Stimulated activated naive B cell treated with anti-CD40 and anti-IgM and Interleukin-4, amounts not matched to agents 10 μg/mL and 1 μg/mL and 100 μg/mL, for 72 hours (primary cell): ENCODE measurements around the gene CNTN4.

Experiments
- ATAC-seq, 2 donors: fragments of 150-1000 bp; cut with Tn5 transposase; replicated peaks; 2 replicates each; pipeline ENCODE4 v1.10.0; 2021; ENCODE audit warnings: moderate library complexity in 1 of 2
- DNase-seq: peaks from one replicate; pipeline ENCODE4 v3.0.0; 2021
- H3K27ac Mint-ChIP-seq: one replicate; pipeline ENCODE4 v1.8.0; 2022; ENCODE audit warnings: mild to moderate bottlenecking, mixed read lengths
- H3K27me3 Mint-ChIP-seq, 2 donors: one replicate each; pipeline ENCODE4 v1.8.0; 2022; ENCODE audit warnings: mixed read lengths in 2 of 2
- H3K36me3 Mint-ChIP-seq, 2 donors: one replicate each; pipeline ENCODE4 v1.8.0; 2022; ENCODE audit warnings: mixed read lengths in 2 of 2, mild to moderate bottlenecking in 1 of 2
- H3K4me1 Mint-ChIP-seq, 2 donors: one replicate each; pipeline ENCODE4 v1.8.0; 2022; ENCODE audit warnings: mixed read lengths in 2 of 2, mild to moderate bottlenecking in 1 of 2
- H3K4me3 Mint-ChIP-seq, 2 donors: one replicate each; pipeline ENCODE4 v1.8.0; 2022; ENCODE audit warnings: mild to moderate bottlenecking in 2 of 2, mixed read lengths in 2 of 2, moderate library complexity in 1 of 2
- H3K9me3 Mint-ChIP-seq, 2 donors: one replicate each; pipeline ENCODE4 v1.8.0; 2022; ENCODE audit warnings: mixed read lengths in 2 of 2, mild to moderate bottlenecking in 1 of 2

Gene CNTN4

GRCh38 chr3:2554656-2555055 is 456.0 kb downstream of the CNTN4 start:
- ATAC-seq = no peak

GRCh38 chr3:2558796-2559195 is 460.1 kb downstream of the CNTN4 start:
- Mint-ChIP-seq H3K27me3 (no peaks in the 10 kb centered on the region), H3K9me3 (no peaks in the 10 kb centered on the region), H3K4me3 (no peak overlapping the region), H3K27ac (no peak overlapping the region), H3K4me1 (no peaks in the 10 kb centered on the region), H3K36me3 (no peaks in the 10 kb centered on the region)
- ATAC-seq (no peak), DNase-seq (no peak)

More at GRCh38 chr3:2554656-2555055, 456.0 kb downstream of the CNTN4 start:
- H3K4me3 Mint-ChIP-seq = no peak overlapping the region
- DNase-seq = no peak
- peaks cover 0 to 1% of the 10 kb centered on the region in 2 donors for H3K36me3 Mint-ChIP-seq
- H3K9me3 Mint-ChIP-seq = peaks cover 0 to 4% of the 10 kb centered on the region in 2 donors
- H3K27ac Mint-ChIP-seq = no peak overlapping the region
- H3K4me1 Mint-ChIP-seq = no peaks in the 10 kb centered on the region
- H3K27me3 Mint-ChIP-seq = no peaks in the 10 kb centered on the region

GRCh38 chr3:2567451-2567850 is 468.8 kb downstream of the CNTN4 start:
- H3K27me3 Mint-ChIP-seq = no peaks in the 10 kb centered on the region
- H3K9me3 Mint-ChIP-seq = peaks cover 0 to 6% of the 10 kb centered on the region in 2 donors
- no peak for ATAC-seq

GRCh38 chr3:2568156-2568555 is 469.5 kb downstream of the CNTN4 start:
- ATAC-seq (no peak), DNase-seq (no peak)
- no peak overlapping the region for H3K4me3 Mint-ChIP-seq
- H3K9me3 Mint-ChIP-seq = peaks cover 0 to 6% of the 10 kb centered on the region in 2 donors
- H3K36me3 Mint-ChIP-seq = no peaks in the 10 kb centered on the region
- no peaks in the 10 kb centered on the region for H3K27me3 Mint-ChIP-seq
- no peak overlapping the region for H3K27ac Mint-ChIP-seq
- H3K4me1 Mint-ChIP-seq = no peaks in the 10 kb centered on the region

More at GRCh38 chr3:2567451-2567850, 468.8 kb downstream of the CNTN4 start:
- Mint-ChIP-seq H3K4me3 (no peak overlapping the region), H3K36me3 (no peaks in the 10 kb centered on the region), H3K4me1 (no peaks in the 10 kb centered on the region), H3K27ac (no peak overlapping the region)
- DNase-seq = no peak

- H3K27ac Mint-ChIP-seq = no peak overlapping the region
- H3K27me3 Mint-ChIP-seq = no peaks in the 10 kb centered on the region
- no peak for ATAC-seq
- H3K4me3 Mint-ChIP-seq = no peak overlapping the region
- H3K9me3 Mint-ChIP-seq = peaks cover 0 to 6% of the 10 kb centered on the region in 2 donors
- no peaks in the 10 kb centered on the region for H3K4me1 Mint-ChIP-seq
- DNase-seq = no peak
- H3K36me3 Mint-ChIP-seq = no peaks in the 10 kb centered on the region
Measured at GRCh38 chr3:2568929-2569328, 470.3 kb downstream of the CNTN4 start.

GRCh38 chr3:2577571-2577970 is 478.9 kb downstream of the CNTN4 start:
- Mint-ChIP-seq H3K27ac (no peak overlapping the region), H3K27me3 (no peaks in the 10 kb centered on the region), H3K9me3 (peaks cover 0 to 5% of the 10 kb centered on the region in 2 donors), H3K36me3 (no peaks in the 10 kb centered on the region), H3K4me1 (no peaks in the 10 kb centered on the region), H3K4me3 (no peak overlapping the region)
- no peak for DNase-seq
- ATAC-seq = no peak

GRCh38 chr3:2578560-2578959 is 479.9 kb downstream of the CNTN4 start:
- no peak for DNase-seq
- no peak for ATAC-seq
- no peak overlapping the region for H3K27ac Mint-ChIP-seq
- H3K27me3 Mint-ChIP-seq = no peaks in the 10 kb centered on the region
- H3K4me1 Mint-ChIP-seq = no peaks in the 10 kb centered on the region
- no peak overlapping the region for H3K4me3 Mint-ChIP-seq
- H3K36me3 Mint-ChIP-seq = no peaks in the 10 kb centered on the region
- peaks cover 0 to 5% of the 10 kb centered on the region in 2 donors for H3K9me3 Mint-ChIP-seq

- no peaks in the 10 kb centered on the region for H3K4me1 Mint-ChIP-seq
- ATAC-seq = no peak
- H3K27ac Mint-ChIP-seq = no peak overlapping the region
Measured at GRCh38 chr3:2579206-2579605, 480.5 kb downstream of the CNTN4 start.

GRCh38 chr3:2583046-2583445 is 484.4 kb downstream of the CNTN4 start:
- Mint-ChIP-seq H3K36me3 (no peaks in the 10 kb centered on the region), H3K9me3 (peaks cover 0 to 9% of the 10 kb centered on the region in 2 donors), H3K4me3 (no peak overlapping the region), H3K27me3 (no peaks in the 10 kb centered on the region), H3K4me1 (no peaks in the 10 kb centered on the region), H3K27ac (no peak overlapping the region)
- DNase-seq (no peak), ATAC-seq (no peak)

More at GRCh38 chr3:2579206-2579605, 480.5 kb downstream of the CNTN4 start:
- DNase-seq = no peak
- H3K4me3 Mint-ChIP-seq = no peak overlapping the region
- no peaks in the 10 kb centered on the region for H3K36me3 Mint-ChIP-seq
- no peaks in the 10 kb centered on the region for H3K27me3 Mint-ChIP-seq
- H3K9me3 Mint-ChIP-seq = peaks cover 0 to 5% of the 10 kb centered on the region in 2 donors

- H3K27me3 Mint-ChIP-seq = no peaks in the 10 kb centered on the region
- H3K4me1 Mint-ChIP-seq = no peaks in the 10 kb centered on the region
- peaks cover 0 to 11% of the 10 kb centered on the region in 2 donors for H3K9me3 Mint-ChIP-seq
- H3K27ac Mint-ChIP-seq = no peak overlapping the region
- no peaks in the 10 kb centered on the region for H3K36me3 Mint-ChIP-seq
- ATAC-seq = no peak
- no peak for DNase-seq
- no peak overlapping the region for H3K4me3 Mint-ChIP-seq
Measured at GRCh38 chr3:2589336-2589969, 490.8 kb downstream of the CNTN4 start.

GRCh38 chr3:2595486-2595885 is 496.8 kb downstream of the CNTN4 start:
- no peak overlapping the region for H3K4me3 Mint-ChIP-seq

GRCh38 chr3:2597615-2598014 is 498.9 kb downstream of the CNTN4 start:
- no peak overlapping the region for H3K4me3 Mint-ChIP-seq

More at GRCh38 chr3:2595486-2595885, 496.8 kb downstream of the CNTN4 start:
- no peaks in the 10 kb centered on the region for H3K4me1 Mint-ChIP-seq
- H3K27ac Mint-ChIP-seq = no peak overlapping the region
- DNase-seq = no peak
- ATAC-seq = no peak
- no peaks in the 10 kb centered on the region for H3K27me3 Mint-ChIP-seq
- peaks cover 0 to 6% of the 10 kb centered on the region in 2 donors for H3K9me3 Mint-ChIP-seq
- no peaks in the 10 kb centered on the region for H3K36me3 Mint-ChIP-seq

GRCh38 chr3:2599471-2599870 is 500.8 kb downstream of the CNTN4 start:
- no peaks in the 10 kb centered on the region for H3K4me1 Mint-ChIP-seq
- ATAC-seq (no peak), DNase-seq (no peak)
- no peaks in the 10 kb centered on the region for H3K36me3 Mint-ChIP-seq
- H3K27ac Mint-ChIP-seq = no peak overlapping the region
- peaks cover 0 to 6% of the 10 kb centered on the region in 2 donors for H3K9me3 Mint-ChIP-seq
- H3K4me3 Mint-ChIP-seq = no peak overlapping the region
- H3K27me3 Mint-ChIP-seq = no peaks in the 10 kb centered on the region

More at GRCh38 chr3:2597615-2598014, 498.9 kb downstream of the CNTN4 start:
- no peak overlapping the region for H3K27ac Mint-ChIP-seq
- ATAC-seq (no peak), DNase-seq (no peak)
- peaks cover 0 to 6% of the 10 kb centered on the region in 2 donors for H3K9me3 Mint-ChIP-seq
- H3K27me3 Mint-ChIP-seq = no peaks in the 10 kb centered on the region
- H3K36me3 Mint-ChIP-seq = no peaks in the 10 kb centered on the region
- H3K4me1 Mint-ChIP-seq = no peaks in the 10 kb centered on the region

- Mint-ChIP-seq H3K27ac (no peak overlapping the region), H3K9me3 (peaks cover 0 to 3% of the 10 kb centered on the region in 2 donors), H3K27me3 (no peaks in the 10 kb centered on the region), H3K36me3 (no peaks in the 10 kb centered on the region), H3K4me3 (no peak overlapping the region), H3K4me1 (no peaks in the 10 kb centered on the region)
- ATAC-seq = no peak
- no peak for DNase-seq
Measured at GRCh38 chr3:2603692-2604289, 505.1 kb downstream of the CNTN4 start.

- Mint-ChIP-seq H3K4me1 (no peaks in the 10 kb centered on the region), H3K36me3 (no peaks in the 10 kb centered on the region), H3K9me3 (peaks cover 0 to 8% of the 10 kb centered on the region in 2 donors), H3K4me3 (no peak overlapping the region), H3K27ac (no peak overlapping the region), H3K27me3 (no peaks in the 10 kb centered on the region)
- ATAC-seq (no peak), DNase-seq (no peak)
Measured at GRCh38 chr3:2614578-2614977, 515.9 kb downstream of the CNTN4 start.
